ENCODE results near the gene LCN6.

DNA sequence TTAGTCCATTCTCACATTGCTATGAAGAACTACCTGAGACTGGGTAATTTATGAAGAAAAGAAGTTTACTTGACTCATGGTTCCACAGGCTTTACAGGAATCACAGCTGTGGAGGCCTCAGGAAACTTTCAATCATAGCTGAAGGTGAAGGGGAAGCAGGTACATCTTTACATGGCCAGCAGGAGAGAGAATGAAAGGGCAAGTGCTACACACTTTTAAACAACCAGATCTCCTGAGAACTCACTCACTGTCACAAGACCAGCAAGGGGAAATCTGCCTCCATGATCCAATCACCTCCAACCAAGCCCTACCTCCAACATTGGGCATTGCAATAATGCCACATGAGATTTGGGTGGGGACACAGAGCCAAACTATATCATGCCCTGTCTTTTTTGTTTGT is 3.5 kb upstream of the LCN6 start:
- TF ChIP-seq, protein P1, sequence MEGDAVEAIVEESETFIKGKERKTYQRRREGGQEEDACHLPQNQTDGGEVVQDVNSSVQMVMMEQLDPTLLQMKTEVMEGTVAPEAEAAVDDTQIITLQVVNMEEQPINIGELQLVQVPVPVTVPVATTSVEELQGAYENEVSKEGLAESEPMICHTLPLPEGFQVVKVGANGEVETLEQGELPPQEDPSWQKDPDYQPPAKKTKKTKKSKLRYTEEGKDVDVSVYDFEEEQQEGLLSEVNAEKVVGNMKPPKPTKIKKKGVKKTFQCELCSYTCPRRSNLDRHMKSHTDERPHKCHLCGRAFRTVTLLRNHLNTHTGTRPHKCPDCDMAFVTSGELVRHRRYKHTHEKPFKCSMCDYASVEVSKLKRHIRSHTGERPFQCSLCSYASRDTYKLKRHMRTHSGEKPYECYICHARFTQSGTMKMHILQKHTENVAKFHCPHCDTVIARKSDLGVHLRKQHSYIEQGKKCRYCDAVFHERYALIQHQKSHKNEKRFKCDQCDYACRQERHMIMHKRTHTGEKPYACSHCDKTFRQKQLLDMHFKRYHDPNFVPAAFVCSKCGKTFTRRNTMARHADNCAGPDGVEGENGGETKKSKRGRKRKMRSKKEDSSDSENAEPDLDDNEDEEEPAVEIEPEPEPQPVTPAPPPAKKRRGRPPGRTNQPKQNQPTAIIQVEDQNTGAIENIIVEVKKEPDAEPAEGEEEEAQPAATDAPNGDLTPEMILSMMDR (IDR thresholded peaks at IDR 0.05): no peak
- TF ChIP-seq POLR2A (IDR thresholded peaks at IDR 0.05): no peak

Data from right lobe of liver (tissue), 4 donors.